Occipital lobe (tissue), 2 donors: Measurements from ENCODE around the gene EDC3. TPM values are rescaled to one million over a fixed set of nuclear protein-coding genes. Genes with fewer than 3 reads are reported as not detected.
A peak's percentile ranks its signal among the peaks of the same experiment; 100 is the strongest.

Experiments
- DNase-seq: peaks from one replicate; lab custom pipeline; 2025; lab: John Stamatoyannopoulos, UW
- total RNA-seq: library from RNA; depleted of rRNA; stranded (reverse); fragments of >200 nt; gene quantifications from one replicate; pipeline ENCODE4 v1.2.3, GENCODE V29; 2014

EDC3 gene
- total RNA-seq, 1 donor from 2014 or later = 12.9 TPM

GRCh38 chr15:74626336-74626735 is 69.5 kb downstream of the EDC3 start:
- no peak for DNase-seq

- no peak for DNase-seq
These were observed 70.1 kb downstream of the EDC3 start for GRCh38 chr15:74625693-74626092.

- DNase-seq = no peak
These were observed 71.7 kb downstream of the EDC3 start for GRCh38 chr15:74624020-74624602.

GRCh38 chr15:74622758-74623157 is 73.1 kb downstream of the EDC3 start:
- DNase-seq = no peak

GRCh38 chr15:74621936-74622335 is 73.9 kb downstream of the EDC3 start:
- DNase-seq = peak; percentile 12

GRCh38 chr15:74621546-74621920 is 74.3 kb downstream of the EDC3 start:
- no peak for DNase-seq

- DNase-seq = peak; percentile 57
These were observed 74.9 kb downstream of the EDC3 start for GRCh38 chr15:74620636-74621545.

GRCh38 chr15:74619916-74620635 is 75.7 kb downstream of the EDC3 start:
- no peak for DNase-seq

- no peak for DNase-seq
These were observed 76.8 kb downstream of the EDC3 start for GRCh38 chr15:74618841-74619596.

GRCh38 chr15:74616996-74617395 is 78.8 kb downstream of the EDC3 start:
- no peak for DNase-seq

- peak; percentile 16 for DNase-seq
These were observed 79.4 kb downstream of the EDC3 start for GRCh38 chr15:74616366-74616939.

- DNase-seq = peak; percentile 87
These were observed 80.1 kb downstream of the EDC3 start, which contains the start of gene CLK3 for GRCh38 chr15:74615508-74616365. TSS of gene CLK3 (plus strand) at chr15:74615836. CDS start at chr15:74619197, 3,361 bp downstream.

- peak; percentile 68 for DNase-seq
These were observed 80.9 kb downstream of the EDC3 start for GRCh38 chr15:74614744-74615507.

- DNase-seq = no peak
These were observed 81.7 kb downstream of the EDC3 start for GRCh38 chr15:74613953-74614743.

- no peak for DNase-seq
These were observed 82.5 kb downstream of the EDC3 start for GRCh38 chr15:74613089-74613952.

GRCh38 chr15:74612677-74613076 is 83.1 kb downstream of the EDC3 start:
- DNase-seq = no peak

- no peak for DNase-seq
These were observed 84.0 kb downstream of the EDC3 start for GRCh38 chr15:74611834-74612233.
